Thymus (tissue), 11 donors: ENCODE results near the gene CHRM4. TPM values are rescaled to one million over a fixed set of nuclear protein-coding genes. Genes with fewer than 3 reads are reported as not detected.
A peak's percentile ranks its signal among the peaks of the same experiment; 100 is the strongest.

ENCODE experiments used
- DNase-seq, 9 donors: peaks; one replicate each; pipeline ENCODE4 v3.0.0-alpha.2; 2013; ENCODE audit warnings: low spot score in 9 of 9, low read depth in 6 of 9, missing footprints in 1 of 9
- H3K27ac ChIP-seq, 2 donors: one replicate each; pipeline ENCODE4 v1.5.1; 2013; ENCODE audit warnings: control low read depth in 1 of 2, low read depth in 1 of 2, low read length in 1 of 2, mild to moderate bottlenecking in 1 of 2, moderate library complexity in 1 of 2
- H3K27me3 ChIP-seq, 2 donors: one replicate each; pipeline ENCODE4 v1.5.1; 2013; ENCODE audit warnings: low read length in 1 of 2; ENCODE audit not compliant: control insufficient read depth in 2 of 2, insufficient read depth in 1 of 2
- H3K36me3 ChIP-seq, 2 donors: one replicate each; pipeline ENCODE4 v1.5.1; 2013; ENCODE audit warnings: low read length in 1 of 2, mild to moderate bottlenecking in 1 of 2, moderate library complexity in 1 of 2; ENCODE audit not compliant: control insufficient read depth in 2 of 2, insufficient read depth in 2 of 2
- H3K4me1 ChIP-seq, 2 donors: one replicate each; pipeline ENCODE4 v1.5.1; 2013; ENCODE audit warnings: low read length in 2 of 2; ENCODE audit not compliant: control insufficient read depth in 2 of 2, insufficient read depth in 2 of 2
- H3K4me3 ChIP-seq, 2 donors: one replicate each; pipeline ENCODE4 v1.5.1; 2013; ENCODE audit warnings: low read length in 2 of 2, control low read depth in 1 of 2, mild to moderate bottlenecking in 1 of 2
- H3K9me3 ChIP-seq, 2 donors: one replicate each; pipeline ENCODE4 v1.5.1; 2013; ENCODE audit warnings: low read length in 1 of 2, mild to moderate bottlenecking in 1 of 2; ENCODE audit not compliant: control insufficient read depth in 2 of 2, insufficient read depth in 1 of 2
- WGBS: extraction: QIAGEN DNeasy Blood & Tissue Kit; methylation state at CpG from one replicate; pipeline ENCODE4 v1.1.7; 2013; 5-methylcytosine and 5-hydroxymethylcytosine counted together
- polyA plus RNA-seq: library from polyadenylated mRNA; stranded (reverse); fragments of 200-250 nt; gene quantifications from one replicate; pipeline ENCODE4 v1.2.3, GENCODE V29; 2013
- total RNA-seq: library from RNA; stranded (reverse); fragments of 120-200 nt; gene quantifications from one replicate; pipeline ENCODE4 v1.2.4, GENCODE V29; 2013
- donor health status: healthy.

Gene CHRM4
- total and polyA plus RNA-seq, 2 donors, result 0.23 to 3.6 TPM

- no peak for DNase-seq
- H3K36me3 ChIP-seq, result peaks cover 30 to 53% of the 10 kb centered on the region in 2 donors
- no peak overlapping the region for H3K4me3 ChIP-seq
- peaks cover 17 to 25% of the 10 kb centered on the region in 2 donors for H3K4me1 ChIP-seq
- no peak overlapping the region for H3K27ac ChIP-seq
- no peaks in the 10 kb centered on the region for H3K9me3 ChIP-seq
- 95% methylated on average over 5 of the region's 5 CpGs for WGBS
- H3K27me3 ChIP-seq, result no peaks in the 10 kb centered on the region
Observed at GRCh38 chr11:46410021-46410420, 18.4 kb upstream of the CHRM4 start.

GRCh38 chr11:46408407-46408986 lies 16.9 kb upstream of the CHRM4 start:
- Histone ChIP-seq H3K27me3 (no peaks in the 10 kb centered on the region), H3K27ac (no peak overlapping the region), H3K9me3 (no peaks in the 10 kb centered on the region), H3K4me1 (peaks cover 3 to 10% of the 10 kb centered on the region in 2 donors), H3K36me3 (peaks cover 45 to 62% of the 10 kb centered on the region in 2 donors), H3K4me3 (no peak overlapping the region)
- DNase-seq, result no peak
- 97% methylated on average over 6 of the region's 6 CpGs for WGBS

GRCh38 chr11:46407635-46408034 lies 16.1 kb upstream of the CHRM4 start:
- no peak overlapping the region for H3K27ac ChIP-seq
- no peaks in the 10 kb centered on the region for H3K27me3 ChIP-seq
- no peak for DNase-seq
- H3K9me3 ChIP-seq, result no peaks in the 10 kb centered on the region
- H3K4me3 ChIP-seq, result no peak overlapping the region
- 96% methylated on average over 10 of the region's 10 CpGs for WGBS
- H3K36me3 ChIP-seq, result peaks cover 45 to 65% of the 10 kb centered on the region in 2 donors
- H3K4me1 ChIP-seq, result peaks cover 2 to 3% of the 10 kb centered on the region in 2 donors

- WGBS, result 94% methylated on average over 5 of the region's 5 CpGs
- no peak for DNase-seq
- Histone ChIP-seq H3K4me1 (no peaks in the 10 kb centered on the region), H3K27ac (no peak overlapping the region), H3K27me3 (no peaks in the 10 kb centered on the region), H3K4me3 (no peak overlapping the region), H3K36me3 (peaks cover 57 to 64% of the 10 kb centered on the region in 2 donors), H3K9me3 (no peaks in the 10 kb centered on the region)
Observed at GRCh38 chr11:46404476-46405017, 13.0 kb upstream of the CHRM4 start.

- Histone ChIP-seq H3K9me3 (no peaks in the 10 kb centered on the region), H3K36me3 (peaks cover 51 to 52% of the 10 kb centered on the region in 2 donors), H3K27ac (no peak overlapping the region), H3K27me3 (no peaks in the 10 kb centered on the region), H3K4me3 (no peak overlapping the region), H3K4me1 (no peaks in the 10 kb centered on the region)
- WGBS, result 95% methylated on average over 6 of the region's 6 CpGs
- DNase-seq, result no peak
Observed at GRCh38 chr11:46402957-46403902, 11.7 kb upstream of the CHRM4 start.

GRCh38 chr11:46397526-46397925 lies 6.0 kb upstream of the CHRM4 start:
- no peak overlapping the region for H3K4me3 ChIP-seq
- H3K27ac ChIP-seq, result no peak overlapping the region
- peaks cover 4 to 14% of the 10 kb centered on the region in 2 donors for H3K27me3 ChIP-seq
- peaks cover 7 to 8% of the 10 kb centered on the region in 2 donors for H3K4me1 ChIP-seq
- H3K36me3 ChIP-seq, result peaks cover 22 to 40% of the 10 kb centered on the region in 2 donors
- 98% methylated on average over 19 of the region's 19 CpGs for WGBS
- H3K9me3 ChIP-seq, result no peaks in the 10 kb centered on the region
- DNase-seq, result no peak

GRCh38 chr11:46393759-46394158 lies 2.2 kb upstream of the CHRM4 start:
- peaks cover 15 to 27% of the 10 kb centered on the region in 2 donors for H3K4me1 ChIP-seq
- peaks cover 41 to 51% of the 10 kb centered on the region in 2 donors for H3K27me3 ChIP-seq
- no peak for DNase-seq
- peaks cover 0 to 5% of the 10 kb centered on the region in 2 donors for H3K9me3 ChIP-seq
- no peak overlapping the region for H3K27ac ChIP-seq
- 96% methylated on average over 4 of the region's 4 CpGs for WGBS
- no peak overlapping the region for H3K4me3 ChIP-seq
- H3K36me3 ChIP-seq, result peaks cover 10 to 24% of the 10 kb centered on the region in 2 donors

- 78% methylated on average over 4 of the region's 4 CpGs for WGBS
- no peak for DNase-seq
- Histone ChIP-seq H3K4me3 (peak overlapping the region; percentile 14 to 47), H3K36me3 (peaks cover 10 to 24% of the 10 kb centered on the region in 2 donors), H3K27me3 (peaks cover 46 to 57% of the 10 kb centered on the region in 2 donors), H3K27ac (no peak overlapping the region), H3K4me1 (peaks cover 15 to 27% of the 10 kb centered on the region in 2 donors), H3K9me3 (peaks cover 0 to 5% of the 10 kb centered on the region in 2 donors)
Observed at GRCh38 chr11:46393231-46393616, 1.6 kb upstream of the CHRM4 start.
